ENCODE measurements around the gene RASGRF2.

GRCh38 chr5:81023261-81023970 is 63.3 kb downstream of the RASGRF2 start:
- TF ChIP-seq CTCF (IDR thresholded peaks at IDR 0.05 in 8 of 11, conservative IDR thresholded peaks at IDR 0.05 in 3 of 11) = no peak
- no peak for TF ChIP-seq POLR2A (IDR thresholded peaks at IDR 0.05)
- TF ChIP-seq POLR2AphosphoS5 (IDR thresholded peaks at IDR 0.05) = no peak

Data from spleen (tissue), 7 donors.